ENCODE results near the gene COL16A1. TPM values are rescaled to one million over a fixed set of nuclear protein-coding genes. Genes with fewer than 3 reads are reported as not detected.
A peak's percentile ranks its signal among the peaks of the same experiment; 100 is the strongest.

Gene COL16A1
- polyA plus RNA-seq, 6 donors from 2014 or later, result 0.64 to 1.2 TPM; not detected in 4

- no peaks in the 10 kb centered on the region for H3K9me3 Mint-ChIP-seq
- H3K36me3 Mint-ChIP-seq, result no peaks in the 10 kb centered on the region
- DNase-seq (no peak), ATAC-seq (ENCODE audit: low read depth in 2 of 2) (no peak)
- no peak overlapping the region for H3K27ac Mint-ChIP-seq
- H3K4me1 Mint-ChIP-seq, result peaks cover 11 to 17% (median 13%) of the 10 kb centered on the region in 3 donors
- no peak overlapping the region for H3K4me3 Mint-ChIP-seq
- peaks cover 10 to 39% (median 22%) of the 10 kb centered on the region in 3 donors for H3K27me3 Mint-ChIP-seq
Observed at GRCh38 chr1:31696242-31696641, 7.6 kb downstream of the COL16A1 start.

- H3K27ac Mint-ChIP-seq, result peak overlapping the region in 1 of 6 donors; percentile 47
- H3K9me3 Mint-ChIP-seq, result no peaks in the 10 kb centered on the region
- peaks cover 11 to 17% (median 13%) of the 10 kb centered on the region in 3 donors for H3K4me1 Mint-ChIP-seq
- DNase-seq (no peak), ATAC-seq (ENCODE audit: low read depth in 2 of 2) (no peak)
- H3K4me3 Mint-ChIP-seq, result no peak overlapping the region
- H3K27me3 Mint-ChIP-seq, result peaks cover 5 to 34% (median 13%) of the 10 kb centered on the region in 3 donors
- no peaks in the 10 kb centered on the region for H3K36me3 Mint-ChIP-seq
Observed at GRCh38 chr1:31695327-31695726, 8.5 kb downstream of the COL16A1 start.

GRCh38 chr1:31694964-31695313 is 8.9 kb downstream of the COL16A1 start:
- Mint-ChIP-seq H3K4me1 (peaks cover 11 to 15% (median 13%) of the 10 kb centered on the region in 3 donors), H3K27ac (no peak overlapping the region), H3K4me3 (no peak overlapping the region), H3K36me3 (no peaks in the 10 kb centered on the region), H3K27me3 (peaks cover 5 to 31% (median 10%) of the 10 kb centered on the region in 3 donors), H3K9me3 (no peaks in the 10 kb centered on the region)
- DNase-seq, result no peak
- no peak for ATAC-seq (ENCODE audit: low read depth in 2 of 2)

GRCh38 chr1:31694069-31694963 is 9.5 kb downstream of the COL16A1 start:
- ATAC-seq (ENCODE audit: low read depth in 2 of 2) (no peak), DNase-seq (no peak)
- Mint-ChIP-seq H3K4me3 (no peak overlapping the region), H3K9me3 (no peaks in the 10 kb centered on the region), H3K27ac (no peak overlapping the region), H3K36me3 (no peaks in the 10 kb centered on the region), H3K4me1 (peaks cover 5 to 11% (median 8%) of the 10 kb centered on the region in 3 donors), H3K27me3 (peaks cover 4 to 25% (median 10%) of the 10 kb centered on the region in 3 donors)

GRCh38 chr1:31693231-31693630 is 10.6 kb downstream of the COL16A1 start:
- DNase-seq, result no peak
- H3K36me3 Mint-ChIP-seq, result no peaks in the 10 kb centered on the region
- no peak overlapping the region for H3K27ac Mint-ChIP-seq
- peaks cover 0 to 23% (median 15%) of the 10 kb centered on the region in 3 donors for H3K27me3 Mint-ChIP-seq
- H3K4me3 Mint-ChIP-seq, result no peak overlapping the region
- peaks cover 0 to 3% (median 2%) of the 10 kb centered on the region in 3 donors for H3K4me1 Mint-ChIP-seq
- H3K9me3 Mint-ChIP-seq, result no peaks in the 10 kb centered on the region
- no peak for ATAC-seq (ENCODE audit: low read depth in 2 of 2)

GRCh38 chr1:31691951-31692350 is 11.9 kb downstream of the COL16A1 start:
- H3K9me3 Mint-ChIP-seq, result no peaks in the 10 kb centered on the region
- H3K27ac Mint-ChIP-seq, result peak overlapping the region in 1 of 6 donors; percentile 51
- no peaks in the 10 kb centered on the region for H3K36me3 Mint-ChIP-seq
- peaks cover 0 to 19% (median 13%) of the 10 kb centered on the region in 3 donors for H3K27me3 Mint-ChIP-seq
- peaks cover 0 to 7% (median 2%) of the 10 kb centered on the region in 3 donors for H3K4me1 Mint-ChIP-seq
- DNase-seq (no peak), ATAC-seq (ENCODE audit: low read depth in 2 of 2) (no peak)
- no peak overlapping the region for H3K4me3 Mint-ChIP-seq

GRCh38 chr1:31691446-31691845 is 12.4 kb downstream of the COL16A1 start:
- ATAC-seq (ENCODE audit: low read depth in 2 of 2) (no peak), DNase-seq (no peak)
- H3K36me3 Mint-ChIP-seq, result no peaks in the 10 kb centered on the region
- no peak overlapping the region for H3K27ac Mint-ChIP-seq
- no peaks in the 10 kb centered on the region for H3K9me3 Mint-ChIP-seq
- H3K4me1 Mint-ChIP-seq, result peaks cover 0 to 7% (median 2%) of the 10 kb centered on the region in 3 donors
- peaks cover 5 to 23% (median 17%) of the 10 kb centered on the region in 3 donors for H3K27me3 Mint-ChIP-seq
- no peak overlapping the region for H3K4me3 Mint-ChIP-seq

- H3K9me3 Mint-ChIP-seq, result no peaks in the 10 kb centered on the region
- no peak overlapping the region for H3K27ac Mint-ChIP-seq
- no peak for DNase-seq
- no peak for ATAC-seq (ENCODE audit: low read depth in 2 of 2)
- no peak overlapping the region for H3K4me3 Mint-ChIP-seq
- H3K27me3 Mint-ChIP-seq, result peaks cover 6 to 29% (median 22%) of the 10 kb centered on the region in 3 donors
- H3K36me3 Mint-ChIP-seq, result no peaks in the 10 kb centered on the region
- peaks cover 0 to 6% (median 2%) of the 10 kb centered on the region in 3 donors for H3K4me1 Mint-ChIP-seq
Observed at GRCh38 chr1:31690921-31691320, 12.9 kb downstream of the COL16A1 start.

GRCh38 chr1:31689854-31690253 is 14.0 kb downstream of the COL16A1 start:
- Mint-ChIP-seq H3K27ac (no peak overlapping the region), H3K9me3 (no peaks in the 10 kb centered on the region), H3K4me1 (peaks cover 0 to 3% (median 2%) of the 10 kb centered on the region in 3 donors), H3K4me3 (no peak overlapping the region), H3K36me3 (no peaks in the 10 kb centered on the region), H3K27me3 (peaks cover 6 to 39% (median 33%) of the 10 kb centered on the region in 3 donors)
- DNase-seq, result no peak
- no peak for ATAC-seq (ENCODE audit: low read depth in 2 of 2)

- H3K9me3 Mint-ChIP-seq, result no peaks in the 10 kb centered on the region
- peaks cover 0 to 3% (median 2%) of the 10 kb centered on the region in 3 donors for H3K4me1 Mint-ChIP-seq
- H3K36me3 Mint-ChIP-seq, result no peaks in the 10 kb centered on the region
- ATAC-seq (ENCODE audit: low read depth in 2 of 2), result no peak
- H3K27ac Mint-ChIP-seq, result peak overlapping the region in 1 of 6 donors; percentile 64
- H3K27me3 Mint-ChIP-seq, result peaks cover 6 to 43% (median 37%) of the 10 kb centered on the region in 3 donors
- H3K4me3 Mint-ChIP-seq, result no peak overlapping the region
- no peak for DNase-seq
Observed at GRCh38 chr1:31689379-31689778, 14.4 kb downstream of the COL16A1 start.

- H3K9me3 Mint-ChIP-seq, result no peaks in the 10 kb centered on the region
- DNase-seq (no peak), ATAC-seq (ENCODE audit: low read depth in 2 of 2) (no peak)
- H3K4me3 Mint-ChIP-seq, result no peak overlapping the region
- H3K27me3 Mint-ChIP-seq, result peaks cover 6 to 46% (median 38%) of the 10 kb centered on the region in 3 donors
- no peaks in the 10 kb centered on the region for H3K36me3 Mint-ChIP-seq
- H3K27ac Mint-ChIP-seq, result peak overlapping the region in 1 of 6 donors; percentile 26
- peaks cover 0 to 3% (median 2%) of the 10 kb centered on the region in 3 donors for H3K4me1 Mint-ChIP-seq
Observed at GRCh38 chr1:31688233-31688918, 15.4 kb downstream of the COL16A1 start.

- ATAC-seq (ENCODE audit: low read depth in 2 of 2) (peak in 1 of 2 donors; percentile 70), DNase-seq (no peak)
- Mint-ChIP-seq H3K27me3 (peaks cover 6 to 49% (median 38%) of the 10 kb centered on the region in 3 donors), H3K27ac (peak overlapping the region in 2 of 6 donors; percentile 15 to 29), H3K4me1 (peaks cover 0 to 3% (median 2%) of the 10 kb centered on the region in 3 donors), H3K36me3 (no peaks in the 10 kb centered on the region), H3K4me3 (no peak overlapping the region), H3K9me3 (no peaks in the 10 kb centered on the region)
Observed at GRCh38 chr1:31687601-31688000, 16.2 kb downstream of the COL16A1 start.

- Mint-ChIP-seq H3K36me3 (no peaks in the 10 kb centered on the region), H3K27me3 (peaks cover 6 to 50% (median 44%) of the 10 kb centered on the region in 3 donors), H3K4me1 (peaks cover 0 to 3% (median 2%) of the 10 kb centered on the region in 3 donors), H3K9me3 (no peaks in the 10 kb centered on the region), H3K27ac (no peak overlapping the region), H3K4me3 (no peak overlapping the region)
- DNase-seq (no peak), ATAC-seq (ENCODE audit: low read depth in 2 of 2) (no peak)
Observed at GRCh38 chr1:31685795-31686194, 18.0 kb downstream of the COL16A1 start.

All from naive B cell (primary cell).